Transverse colon (tissue), 4 donors: ENCODE results near the gene CUTA. TPM values are rescaled to one million over a fixed set of nuclear protein-coding genes. Genes with fewer than 3 reads are reported as not detected.

Source experiments
- DNase-seq: peaks from one replicate; pipeline ENCODE4 v3.0.0-alpha.2; 2019
- H3K27ac ChIP-seq, 4 donors: fragments of 200-600 bp; sonication (generic); 2 replicates each; pipeline ENCODE4 v1.5.1; 2016 to 2018; ENCODE audit warnings: inconsistent platforms in 4 of 4
- H3K27me3 ChIP-seq: fragments of 200-600 bp; sonication (generic); 2 replicates; pipeline ENCODE4 v1.5.1; 2017; ENCODE audit warnings: inconsistent platforms
- H3K36me3 ChIP-seq, 4 donors: fragments of 200-600 bp; sonication (generic); 2 replicates each; pipeline ENCODE4 v1.5.1; 2017 to 2019; ENCODE audit warnings: inconsistent platforms in 4 of 4
- H3K4me1 ChIP-seq, 4 donors: fragments of 200-600 bp; sonication (generic); 2 replicates each; pipeline ENCODE4 v1.5.1; 2017 to 2020; ENCODE audit warnings: inconsistent platforms in 4 of 4
- H3K4me3 ChIP-seq, 4 donors: fragments of 200-600 bp; sonication (generic); 1 replicate in 1 of 4; 2 replicates in 3 of 4; pipeline versions ENCODE4 v1.5.1 to v1.6.1; 2017 to 2019; ENCODE audit warnings: inconsistent platforms in 4 of 4
- H3K9me3 ChIP-seq, 2 donors: fragments of 200-600 bp; sonication (generic); 2 replicates each; pipeline ENCODE4 v1.5.1; 2017 to 2019; ENCODE audit warnings: inconsistent platforms in 2 of 2
- EP300 ChIP-seq: sonication (generic); formaldehyde crosslinking; IDR thresholded peaks from one replicate; pipeline ENCODE4 v1.6.1; 2017; ENCODE audit warnings: antibody characterized with exemption, low read depth
- POLR2A ChIP-seq: fragments of 450-650 bp; IDR thresholded peaks from one replicate; pipeline ENCODE4 v1.6.1; 2016; ENCODE audit warnings: antibody characterized with exemption, mild to moderate bottlenecking, moderate library complexity
- POLR2AphosphoS5 ChIP-seq, 3 donors: sonication (generic); formaldehyde crosslinking; IDR thresholded peaks; one replicate each; pipeline ENCODE4 v1.6.1; 2016; ENCODE audit warnings: antibody characterized with exemption in 3 of 3
- WGBS, 2 donors: methylation state at CpG; one replicate each; pipeline ENCODE4 v1.1.5; 2018; ENCODE audit warnings: low coverage in 1 of 2; 5-methylcytosine and 5-hydroxymethylcytosine counted together
- in situ Hi-C, 4 donors: fragments of 200-750 bp; cut with MboI; loops; one replicate each; pipeline versions ENCODE4 v1.15.0 to v1.15.1; 2017; ENCODE audit warnings: low sequenced_read_pairs in 3 of 4, low pct_ligation_motif_present in 1 of 4, low pct_unique_long_range_greater_than_20kb in 1 of 4
- intact Hi-C: fragments of 100-400 bp; cut with DNase I; formaldehyde crosslinking; loops from one replicate; pipeline ENCODE4 v1.15.1; 2023; ENCODE audit warnings: low total_unique reads
- total RNA-seq, 4 donors: library from RNA; depleted of rRNA; stranded (reverse); fragments of >200 nt; gene quantifications; one replicate each; pipeline ENCODE4 v1.1.0, GENCODE V29; 2016
- TF ChIP-seq, protein P1 (sequence below), 5 experiments: fragments of 200-600 bp in 3 of 5; fragments of 450-650 bp in 2 of 5; sonication (generic) in 3 of 5; IDR thresholded peaks; 1 replicate in 2 of 5; 2 replicates in 3 of 5; pipeline ENCODE4 v1.5.1; 2016 to 2017; ENCODE audit warnings: antibody characterized with exemption in 5 of 5, inconsistent platforms in 3 of 5, mild to moderate bottlenecking in 2 of 5, moderate library complexity in 1 of 5

CUTA gene
- total RNA-seq, 4 donors from 2014 or later: 18.9 to 134 (median 91.3) TPM

- Histone ChIP-seq H3K27ac (peak overlapping the region; percentile 85 to 95 (median 90)), H3K4me1 (peaks cover 4 to 20% (median 12%) of the 10 kb centered on the region in 4 donors), H3K36me3 (no peaks in the 10 kb centered on the region), H3K9me3 (no peaks in the 10 kb centered on the region), H3K4me3 (peak overlapping the region in 1 of 4 donors; percentile 14), H3K27me3 (no peaks in the 10 kb centered on the region)
- in situ Hi-C loops (no loop called here), intact Hi-C loops (no loop called here)
- TF ChIP-seq EP300 (no peak), POLR2AphosphoS5 (IDR thresholded peaks at IDR 0.05) (no peak)
- WGBS, 2 donors: 81 to 97% methylated on average over 6 to 9 of the region's 9 CpGs
- DNase-seq: no peak
These were observed 27.1 kb downstream of the CUTA start for GRCh38 chr6:33390767-33391277.

GRCh38 chr6:33390173-33390572 lies 27.7 kb downstream of the CUTA start:
- H3K27me3 ChIP-seq: no peaks in the 10 kb centered on the region
- H3K36me3 ChIP-seq: no peaks in the 10 kb centered on the region
- TF ChIP-seq POLR2AphosphoS5 (IDR thresholded peaks at IDR 0.05): no peak
- TF ChIP-seq, protein P1, sequence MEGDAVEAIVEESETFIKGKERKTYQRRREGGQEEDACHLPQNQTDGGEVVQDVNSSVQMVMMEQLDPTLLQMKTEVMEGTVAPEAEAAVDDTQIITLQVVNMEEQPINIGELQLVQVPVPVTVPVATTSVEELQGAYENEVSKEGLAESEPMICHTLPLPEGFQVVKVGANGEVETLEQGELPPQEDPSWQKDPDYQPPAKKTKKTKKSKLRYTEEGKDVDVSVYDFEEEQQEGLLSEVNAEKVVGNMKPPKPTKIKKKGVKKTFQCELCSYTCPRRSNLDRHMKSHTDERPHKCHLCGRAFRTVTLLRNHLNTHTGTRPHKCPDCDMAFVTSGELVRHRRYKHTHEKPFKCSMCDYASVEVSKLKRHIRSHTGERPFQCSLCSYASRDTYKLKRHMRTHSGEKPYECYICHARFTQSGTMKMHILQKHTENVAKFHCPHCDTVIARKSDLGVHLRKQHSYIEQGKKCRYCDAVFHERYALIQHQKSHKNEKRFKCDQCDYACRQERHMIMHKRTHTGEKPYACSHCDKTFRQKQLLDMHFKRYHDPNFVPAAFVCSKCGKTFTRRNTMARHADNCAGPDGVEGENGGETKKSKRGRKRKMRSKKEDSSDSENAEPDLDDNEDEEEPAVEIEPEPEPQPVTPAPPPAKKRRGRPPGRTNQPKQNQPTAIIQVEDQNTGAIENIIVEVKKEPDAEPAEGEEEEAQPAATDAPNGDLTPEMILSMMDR (IDR thresholded peaks at IDR 0.05): no peak
- no peak for TF ChIP-seq POLR2A
- TF ChIP-seq EP300: no peak
- intact Hi-C loops (no loop called here), in situ Hi-C loops (no loop called here)
- DNase-seq: no peak
- 91 to 94% methylated on average over 2 of the region's 2 CpGs for WGBS, 2 donors
- peaks cover 4 to 20% (median 12%) of the 10 kb centered on the region in 4 donors for H3K4me1 ChIP-seq
- H3K9me3 ChIP-seq: no peaks in the 10 kb centered on the region
- H3K27ac ChIP-seq: peak overlapping the region in 1 of 4 donors; percentile 90
- no peak overlapping the region for H3K4me3 ChIP-seq

- in situ Hi-C loops: no loop called here
- H3K9me3 ChIP-seq: no peaks in the 10 kb centered on the region
- intact Hi-C loops: no loop called here
- no peak overlapping the region for H3K4me3 ChIP-seq
- H3K4me1 ChIP-seq: no peaks in the 10 kb centered on the region
- DNase-seq: no peak
- H3K36me3 ChIP-seq: no peaks in the 10 kb centered on the region
- H3K27ac ChIP-seq: no peak overlapping the region
- 38% methylated on average over 4 of the region's 4 CpGs; no CpG with 5 or more reads in 1 of the 2 donors for WGBS, 2 donors
- TF ChIP-seq POLR2A: no peak
- TF ChIP-seq, protein P1 (IDR thresholded peaks at IDR 0.05): peak; percentile 18 to 38 (median 25)
- H3K27me3 ChIP-seq: no peaks in the 10 kb centered on the region
These were observed 33.3 kb downstream of the CUTA start for GRCh38 chr6:33384581-33385020.

DNA sequence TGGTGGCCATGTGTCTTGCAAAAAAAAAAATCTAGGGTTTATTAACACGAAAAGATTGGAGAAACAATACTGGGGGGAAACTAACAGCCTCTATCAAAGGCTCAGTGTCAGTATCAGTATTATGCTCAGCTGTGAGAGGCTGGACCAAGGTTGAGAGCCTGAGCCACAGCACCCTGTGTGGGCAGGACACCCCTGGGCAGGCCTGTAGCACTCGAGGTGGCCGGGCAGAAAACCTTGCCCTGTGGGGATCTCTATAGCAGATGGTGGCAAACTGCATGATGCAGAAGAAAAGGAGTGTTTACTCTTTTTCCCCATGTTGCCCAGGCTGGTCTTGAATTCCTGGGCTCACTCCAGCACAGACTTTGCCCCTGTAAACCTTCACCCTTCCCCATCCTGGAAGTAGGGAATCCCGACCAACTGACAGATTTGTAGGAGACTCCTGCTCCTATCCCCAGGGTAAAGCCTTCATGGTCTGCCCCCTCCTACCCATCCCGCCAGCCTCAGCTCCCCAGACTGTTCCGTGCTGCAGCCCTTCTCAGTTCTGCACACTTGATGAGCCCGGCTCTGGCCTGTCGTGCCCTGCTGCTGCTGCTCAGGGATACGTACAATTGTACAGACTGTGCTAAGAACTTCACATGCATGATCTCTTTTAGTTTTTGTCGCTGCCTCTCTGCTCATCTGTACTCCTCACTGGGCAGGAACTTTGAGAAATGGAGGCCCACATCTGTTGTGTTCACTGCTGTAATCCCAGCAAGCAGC lies 34.3 kb downstream of the CUTA start:
- H3K27ac ChIP-seq: no peak overlapping the region
- intact Hi-C loops (no loop called here), in situ Hi-C loops (no loop called here)
- H3K4me3 ChIP-seq: no peak overlapping the region
- 70 to 83% methylated on average over 1 to 9 of the region's 10 CpGs for WGBS, 2 donors
- no peak for DNase-seq
- H3K9me3 ChIP-seq: no peaks in the 10 kb centered on the region
- H3K27me3 ChIP-seq: no peaks in the 10 kb centered on the region
- H3K4me1 ChIP-seq: no peaks in the 10 kb centered on the region
- TF ChIP-seq POLR2AphosphoS5 (IDR thresholded peaks at IDR 0.05) (no peak), POLR2A (no peak), EP300 (no peak)
- TF ChIP-seq, protein P1 (IDR thresholded peaks at IDR 0.05): no peak
- H3K36me3 ChIP-seq: no peaks in the 10 kb centered on the region
